Tibial nerve (tissue), 3 donors: ENCODE results near the gene CHL1.

Experiments
- CTCF ChIP-seq, 5 experiments: fragments of 200-600 bp in 3 of 5; fragments of 450-650 bp in 2 of 5; sonication (generic) in 3 of 5; IDR thresholded peaks; one replicate each; pipeline ENCODE4 v1.5.1; 2016 to 2019; ENCODE audit warnings: antibody characterized with exemption in 5 of 5, mild to moderate bottlenecking in 3 of 5, moderate library complexity in 2 of 5
- POLR2A ChIP-seq, 2 donors: fragments of 450-650 bp; IDR thresholded peaks; one replicate each; pipeline ENCODE4 v1.6.1; 2017; ENCODE audit warnings: antibody characterized with exemption in 2 of 2, mild to moderate bottlenecking in 2 of 2, moderate library complexity in 2 of 2

- TF ChIP-seq CTCF (IDR thresholded peaks at IDR 0.05): no peak
- no peak for TF ChIP-seq POLR2A (IDR thresholded peaks at IDR 0.05)
Observed at GRCh38 chr3:274927-275326, 78.4 kb downstream of the CHL1 start.
